Activated CD8-positive, alpha-beta T cell treated with anti-CD3 and anti-CD28 coated beads for 36 hours (primary cell): Measurements from ENCODE around the gene ASB3. TPM values are rescaled to one million over a fixed set of nuclear protein-coding genes. Genes with fewer than 3 reads are reported as not detected.
"Not testable (repeated sequence)": the region's sequence is repeated elsewhere in the genome, so short reads cannot be mapped to it uniquely, and the experiment has no call there.

ENCODE experiments used
- ATAC-seq: fragments of 200-7000 bp; cut with Tn5 transposase; one replicate; pipeline ENCODE4 v1.10.0; 2021; ENCODE audit warnings: mild to moderate bottlenecking, moderate library complexity
- CTCF ChIA-PET: fragments of 350-600 bp; sonication (Branson Sonifier 250); formaldehyde crosslinking; loops from one replicate; lab custom pipeline; 2021; ENCODE audit warnings: antibody characterized with exemption; lab: Charles Lee
- POLR2A ChIA-PET: fragments of 350-600 bp; sonication (Branson Sonifier 250); formaldehyde crosslinking; loops from one replicate; lab custom pipeline; 2021; ENCODE audit warnings: antibody characterized with exemption; lab: Charles Lee
- DNase-seq: peaks from one replicate; pipeline ENCODE4 v3.0.0-alpha.2; 2020
- H3K27ac Mint-ChIP-seq: one replicate; pipeline ENCODE4 v1.8.0; 2021; ENCODE audit warnings: mild to moderate bottlenecking, mixed read lengths
- H3K27me3 Mint-ChIP-seq: one replicate; pipeline ENCODE4 v1.8.0; 2021; ENCODE audit warnings: mixed read lengths
- H3K36me3 Mint-ChIP-seq: one replicate; pipeline ENCODE4 v1.8.0; 2021; ENCODE audit warnings: low read depth, mixed read lengths
- H3K4me1 Mint-ChIP-seq: one replicate; pipeline ENCODE4 v1.8.0; 2021; ENCODE audit warnings: low read depth, mixed read lengths
- H3K4me3 Mint-ChIP-seq: one replicate; pipeline ENCODE4 v1.8.0; 2021; ENCODE audit warnings: mild to moderate bottlenecking, moderate library complexity, mixed read lengths
- H3K9me3 Mint-ChIP-seq: one replicate; pipeline ENCODE4 v1.8.0; 2021; ENCODE audit warnings: mixed read lengths
- CTCF ChIP-seq: fragments of 200-600 bp; IDR thresholded peaks from one replicate; pipeline ENCODE4 v1.8.0; 2022; ENCODE audit warnings: antibody characterized with exemption, mild to moderate bottlenecking
- intact Hi-C: fragments of 100-400 bp; cut with micrococcal nuclease; formaldehyde crosslinking; loops from one replicate; pipeline ENCODE4 v1.10.0; 2022
- total RNA-seq, 2 experiments: library from RNA; stranded (reverse); gene quantifications; one replicate each; pipeline ENCODE4 v1.2.3, GENCODE V29; 2021

ASB3 gene
- total RNA-seq, 2 experiments from 2014 or later = 22.9 to 25.3 TPM

- Mint-ChIP-seq H3K4me1 (no peaks in the 10 kb centered on the region), H3K27me3 (no peaks in the 10 kb centered on the region), H3K9me3 (peaks cover 7% of the 10 kb centered on the region), H3K27ac (no peak overlapping the region), H3K4me3 (no peak overlapping the region), H3K36me3 (peaks cover 8% of the 10 kb centered on the region)
- TF ChIP-seq CTCF = no peak
- ATAC-seq (no peak), DNase-seq (no peak)
- ChIA-PET CTCF (no interaction called here), POLR2A (interaction anchor here (0.8 kb wide), 1 partner anchor 86 kb away, joined by 3 read pairs; no protein-coding TSS in a partner anchor)
- intact Hi-C loops = no loop called here
These were observed 40.0 kb upstream of the ASB3 start for GRCh38 chr2:53826587-53827397.

- Mint-ChIP-seq H3K27ac (no peak overlapping the region), H3K4me3 (no peak overlapping the region), H3K4me1 (no peaks in the 10 kb centered on the region), H3K9me3 (peaks cover 7% of the 10 kb centered on the region), H3K27me3 (no peaks in the 10 kb centered on the region), H3K36me3 (peaks cover 4% of the 10 kb centered on the region)
- no peak for ATAC-seq
- DNase-seq = no peak
- ChIA-PET POLR2A (no interaction called here), CTCF (no interaction called here)
- intact Hi-C loops = no loop called here
- no peak for TF ChIP-seq CTCF
These were observed 39.3 kb upstream of the ASB3 start for GRCh38 chr2:53826030-53826410.

- H3K27me3 Mint-ChIP-seq, intact Hi-C loops, H3K36me3 Mint-ChIP-seq, H3K9me3 Mint-ChIP-seq, ATAC-seq, CTCF ChIA-PET, H3K27ac Mint-ChIP-seq, H3K4me1 Mint-ChIP-seq, H3K4me3 Mint-ChIP-seq: not testable (repeated sequence)
- peak; percentile 48 for TF ChIP-seq CTCF
- DNase-seq = peak; percentile 37
- POLR2A ChIA-PET = interaction anchor here (0.6 kb wide), 1 partner anchor 10 kb away, joined by 3 read pairs; no protein-coding TSS in a partner anchor
These were observed 36.9 kb upstream of the ASB3 start for GRCh38 chr2:53823639-53824038.

GRCh38 chr2:53821810-53822209 lies 35.1 kb upstream of the ASB3 start:
- H3K36me3 Mint-ChIP-seq = peaks cover under 1% of the 10 kb centered on the region
- TF ChIP-seq CTCF = no peak
- no peaks in the 10 kb centered on the region for H3K9me3 Mint-ChIP-seq
- intact Hi-C loops = no loop called here
- ATAC-seq = no peak
- CTCF ChIA-PET = interaction anchor here (0.6 kb wide), 1 partner anchor 28 kb away, joined by 3 read pairs; no protein-coding TSS in a partner anchor
- no peak overlapping the region for H3K27ac Mint-ChIP-seq
- no peaks in the 10 kb centered on the region for H3K4me1 Mint-ChIP-seq
- H3K27me3 Mint-ChIP-seq = no peaks in the 10 kb centered on the region
- no peak overlapping the region for H3K4me3 Mint-ChIP-seq
- no peak for DNase-seq
- POLR2A ChIA-PET = no interaction called here

- POLR2A ChIA-PET = interaction anchor here (1.7 kb wide), 1 partner anchor 9 kb away, joined by 4 read pairs; no protein-coding TSS in a partner anchor
- CTCF ChIA-PET = no interaction called here
- H3K4me3 Mint-ChIP-seq = no peak overlapping the region
These were observed 34.0 kb upstream of the ASB3 start for GRCh38 chr2:53820711-53821110.

More at GRCh38 chr2:53820711-53821110, 34.0 kb upstream of the ASB3 start:
- Mint-ChIP-seq H3K4me1 (no peaks in the 10 kb centered on the region), H3K9me3 (no peaks in the 10 kb centered on the region), H3K36me3 (peaks cover 3% of the 10 kb centered on the region), H3K27me3 (no peaks in the 10 kb centered on the region), H3K27ac (no peak overlapping the region)
- DNase-seq (no peak), ATAC-seq (no peak)
- no peak for TF ChIP-seq CTCF
- intact Hi-C loops = no loop called here
